Smooth muscle cell (in vitro differentiated cells): ENCODE data around the gene SHH. TPM values are rescaled to one million over a fixed set of nuclear protein-coding genes. Genes with fewer than 3 reads are reported as not detected.

Experiments
- DNase-seq: peaks from one replicate; lab custom pipeline; 2025; ENCODE audit not compliant: unreplicated experiment; lab: John Stamatoyannopoulos, UW
- H2AFZ ChIP-seq: fragments of 200-600 bp; sonication (generic); 2 replicates; pipeline ENCODE4 v1.6.0; 2016; ENCODE audit warnings: antibody characterized with exemption, low read depth, mild to moderate bottlenecking
- H3F3A ChIP-seq: fragments of 200-600 bp; sonication (generic); 2 replicates; pipeline ENCODE4 v1.6.0; 2017; ENCODE audit warnings: antibody characterized with exemption, low read depth
- H3K27ac ChIP-seq: fragments of 200-600 bp; sonication (generic); 2 replicates; pipeline ENCODE4 v1.5.1; 2016; ENCODE audit warnings: low read depth, mild to moderate bottlenecking
- H3K27me3 ChIP-seq: fragments of 200-600 bp; sonication (generic); 2 replicates; pipeline ENCODE4 v1.6.1; 2016; ENCODE audit warnings: low read depth, mild to moderate bottlenecking
- H3K36me3 ChIP-seq: fragments of 200-600 bp; sonication (generic); 2 replicates; pipeline ENCODE4 v1.5.1; 2016; ENCODE audit warnings: low read depth
- H3K4me1 ChIP-seq: fragments of 200-600 bp; sonication (generic); 2 replicates; pipeline ENCODE4 v1.5.1; 2016; ENCODE audit warnings: low read depth
- H3K4me2 ChIP-seq: fragments of 200-600 bp; sonication (generic); 2 replicates; pipeline ENCODE4 v1.6.0; 2016; ENCODE audit warnings: mild to moderate bottlenecking
- H3K4me3 ChIP-seq: fragments of 200-600 bp; sonication (generic); 2 replicates; pipeline ENCODE4 v1.5.1; 2016; ENCODE audit warnings: mild to moderate bottlenecking
- H3K79me2 ChIP-seq: fragments of 200-600 bp; sonication (generic); 2 replicates; pipeline ENCODE4 v1.6.0; 2016; ENCODE audit warnings: low read depth, mild to moderate bottlenecking
- H3K9ac ChIP-seq: fragments of 200-600 bp; sonication (generic); 2 replicates; pipeline ENCODE4 v1.6.0; 2016; ENCODE audit warnings: low read depth
- H3K9me3 ChIP-seq: fragments of 200-600 bp; sonication (generic); replicated peaks from 2 replicates; pipeline ENCODE4 v1.5.1; 2016; ENCODE audit warnings: low read depth
- H4K20me1 ChIP-seq: fragments of 200-600 bp; sonication (generic); 2 replicates; pipeline ENCODE4 v1.6.0; 2016; ENCODE audit warnings: low read depth
- CTCF ChIP-seq: fragments of 200-600 bp; sonication (generic); IDR thresholded peaks from 2 replicates; pipeline ENCODE4 v1.5.1; 2017; ENCODE audit warnings: borderline replicate concordance, mild to moderate bottlenecking, antibody characterized with exemption; ENCODE audit not compliant: insufficient read depth, poor library complexity, severe bottlenecking
- WGBS: methylation state at CpG from one replicate; pipeline ENCODE4 v1.1.7; 2016; ENCODE audit warnings: low lambda C conversion rate; 5-methylcytosine and 5-hydroxymethylcytosine counted together
- polyA plus RNA-seq: library from polyadenylated mRNA; unstranded; fragments of >200 nt; fragmentation: Nextera tagmentation; extraction: Ambion mirVana; gene quantifications from 2 replicates; pipeline ENCODE4 v1.2.1, GENCODE V29; 2016
- total RNA-seq: library from RNA; depleted of rRNA; stranded (reverse); fragments of >200 nt; gene quantifications from 2 replicates; pipeline ENCODE4 v1.2.3, GENCODE V29; 2014

Gene SHH
- total and polyA plus RNA-seq, 2 experiments from 2014 or later: not detected

- 92% methylated on average over 17 of the region's 17 CpGs for WGBS
- Histone ChIP-seq H3K4me2 (no peak overlapping the region), H3K36me3 (no peaks in the 10 kb centered on the region), H4K20me1 (no peaks in the 10 kb centered on the region), H3K79me2 (no peaks in the 10 kb centered on the region), H3F3A (no peaks in the 10 kb centered on the region), H3K4me1 (no peaks in the 10 kb centered on the region), H3K4me3 (no peak overlapping the region), H3K9me3 (no peaks in the 10 kb centered on the region), H2AFZ (no peak overlapping the region), H3K27me3 (peaks cover 33% of the 10 kb centered on the region), H3K9ac (no peak overlapping the region), H3K27ac (no peak overlapping the region)
- DNase-seq: no peak
- no peak for TF ChIP-seq CTCF
These were observed 12.1 kb upstream of the SHH start for GRCh38 chr7:155824227-155824886.

- Histone ChIP-seq H3K9ac (no peak overlapping the region), H3K27ac (no peak overlapping the region), H3K4me3 (no peak overlapping the region), H3K27me3 (peaks cover 33% of the 10 kb centered on the region), H3K4me2 (no peak overlapping the region), H4K20me1 (no peaks in the 10 kb centered on the region), H3F3A (no peaks in the 10 kb centered on the region), H2AFZ (no peak overlapping the region), H3K4me1 (no peaks in the 10 kb centered on the region), H3K36me3 (no peaks in the 10 kb centered on the region), H3K9me3 (no peaks in the 10 kb centered on the region), H3K79me2 (no peaks in the 10 kb centered on the region)
- no peak for TF ChIP-seq CTCF
- DNase-seq: no peak
- 93% methylated on average over 11 of the region's 11 CpGs for WGBS
These were observed 9.6 kb upstream of the SHH start for GRCh38 chr7:155821851-155822250.

- H3K9me3 ChIP-seq: no peaks in the 10 kb centered on the region
- no peak for TF ChIP-seq CTCF
- no peak overlapping the region for H3K4me3 ChIP-seq
- H3K4me1 ChIP-seq: no peaks in the 10 kb centered on the region
- H2AFZ ChIP-seq: no peak overlapping the region
- no peak overlapping the region for H3K9ac ChIP-seq
- WGBS: 83% methylated on average over 13 of the region's 13 CpGs
- H4K20me1 ChIP-seq: no peaks in the 10 kb centered on the region
- H3K79me2 ChIP-seq: no peaks in the 10 kb centered on the region
- no peaks in the 10 kb centered on the region for H3K36me3 ChIP-seq
- no peak overlapping the region for H3K4me2 ChIP-seq
- peaks cover 41% of the 10 kb centered on the region for H3K27me3 ChIP-seq
- no peak for DNase-seq
- no peaks in the 10 kb centered on the region for H3F3A ChIP-seq
- H3K27ac ChIP-seq: no peak overlapping the region
These were observed 8.5 kb upstream of the SHH start for GRCh38 chr7:155820788-155821187.

GRCh38 chr7:155820246-155820645 is 8.0 kb upstream of the SHH start:
- H3K4me3 ChIP-seq: no peak overlapping the region
- 89% methylated on average over 18 of the region's 18 CpGs for WGBS
- no peaks in the 10 kb centered on the region for H3F3A ChIP-seq
- no peaks in the 10 kb centered on the region for H3K36me3 ChIP-seq
- H3K9ac ChIP-seq: no peak overlapping the region
- H4K20me1 ChIP-seq: no peaks in the 10 kb centered on the region
- no peaks in the 10 kb centered on the region for H3K79me2 ChIP-seq
- no peak for TF ChIP-seq CTCF
- DNase-seq: no peak
- H3K4me2 ChIP-seq: no peak overlapping the region
- no peak overlapping the region for H2AFZ ChIP-seq
- no peaks in the 10 kb centered on the region for H3K4me1 ChIP-seq
- H3K27me3 ChIP-seq: peaks cover 43% of the 10 kb centered on the region
- no peak overlapping the region for H3K27ac ChIP-seq
- no peaks in the 10 kb centered on the region for H3K9me3 ChIP-seq
